Endothelial cell of hepatic sinusoid (primary cell): ENCODE data around the gene NPHP4.
"Not testable (repeated sequence)": the region's sequence is repeated elsewhere in the genome, so short reads cannot be mapped to it uniquely, and the experiment has no call there.

ENCODE experiments used
- in situ Hi-C: cut with HindIII; loops from 2 replicates; pipeline ENCODE4 v1.10.0; 2017; ENCODE audit warnings: low sequenced_read_pairs

Gene NPHP4

DNA sequence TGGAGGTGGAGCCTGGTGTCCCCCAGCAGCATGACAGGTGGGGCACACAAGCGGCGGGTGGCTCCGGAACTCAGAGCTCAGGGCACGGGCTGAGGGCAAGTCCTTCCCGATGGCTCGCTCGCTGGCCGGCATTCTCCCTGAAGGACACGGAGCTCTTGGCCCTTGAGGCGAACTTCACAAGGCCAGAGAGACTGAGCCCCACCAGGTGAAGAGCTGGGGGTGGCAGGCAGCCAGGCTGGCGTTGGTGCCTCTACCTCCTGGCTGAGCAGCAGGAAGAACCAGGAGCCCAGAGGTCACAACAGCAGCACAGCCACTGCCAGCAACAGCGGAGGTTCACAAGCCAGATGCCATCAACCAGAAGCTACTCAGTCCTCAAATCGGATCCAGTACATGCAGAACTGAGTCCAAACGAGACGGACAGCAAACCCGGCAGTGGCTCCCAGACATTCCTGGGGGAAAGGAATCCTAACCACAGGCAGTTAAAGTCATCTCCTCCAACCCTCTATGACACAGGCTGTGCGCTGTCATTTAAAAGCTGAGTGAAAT is 54.1 kb downstream of the NPHP4 start:
- in situ Hi-C loops, result no loop called here

DNA sequence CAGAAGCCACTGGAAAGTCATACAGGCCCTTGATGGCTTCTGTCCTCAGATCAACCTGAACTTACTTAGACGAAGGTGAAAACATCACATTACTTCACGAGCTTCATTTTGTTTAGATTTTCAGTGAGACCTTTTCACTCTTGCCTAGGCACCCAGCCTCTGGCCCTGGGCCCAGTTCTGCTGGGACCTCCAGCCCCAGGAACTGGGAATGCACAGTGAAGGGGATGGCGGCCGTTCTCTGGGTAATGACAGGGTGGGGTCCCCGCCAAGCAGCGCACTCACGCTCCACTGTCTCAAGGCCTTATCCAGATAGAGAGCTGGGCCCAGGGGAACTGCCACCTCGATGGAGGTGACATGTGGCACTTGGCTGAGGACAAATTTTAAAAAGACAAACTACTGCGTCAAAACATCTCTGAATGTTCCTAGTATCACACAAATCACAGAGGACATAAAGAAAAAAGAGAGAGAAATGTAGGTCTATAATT is 54.8 kb downstream of the NPHP4 start:
- in situ Hi-C loops, result no loop called here

DNA sequence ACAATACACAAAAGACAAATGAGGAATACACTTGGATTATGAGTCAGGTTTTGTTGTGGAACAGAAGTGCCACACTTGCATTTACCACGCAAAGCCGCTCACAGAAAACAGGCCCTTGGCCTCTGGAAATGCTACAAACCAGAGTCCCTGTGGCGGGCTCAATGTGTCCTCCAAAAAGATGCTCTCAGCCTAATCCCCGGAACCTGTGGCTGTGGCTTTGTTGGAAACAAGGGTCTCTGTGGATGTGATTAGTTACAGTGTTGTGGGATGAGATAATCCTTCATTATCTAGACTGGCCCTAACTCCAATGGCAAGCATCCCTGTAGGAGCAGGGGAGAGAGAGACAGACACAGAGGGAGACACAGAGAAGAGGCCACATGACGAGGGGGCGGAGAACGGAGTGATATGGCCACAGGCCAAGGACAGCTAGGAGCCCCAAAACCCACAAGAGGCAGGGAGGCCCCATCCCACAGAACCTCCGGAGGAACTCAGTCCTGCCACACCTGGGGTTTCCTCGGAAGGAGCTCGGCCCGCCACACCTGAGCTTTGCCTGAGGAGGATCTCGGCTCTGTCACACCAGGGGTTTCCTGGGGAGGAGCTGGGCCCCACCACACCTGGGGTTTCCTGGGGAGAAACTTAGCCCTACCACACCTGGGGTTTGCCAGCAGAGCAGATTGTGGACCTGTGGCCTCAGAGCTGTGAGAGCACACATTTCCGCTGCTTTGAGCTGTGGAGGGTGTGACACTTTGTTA is 55.4 kb downstream of the NPHP4 start:
- in situ Hi-C loops, result no loop called here

DNA sequence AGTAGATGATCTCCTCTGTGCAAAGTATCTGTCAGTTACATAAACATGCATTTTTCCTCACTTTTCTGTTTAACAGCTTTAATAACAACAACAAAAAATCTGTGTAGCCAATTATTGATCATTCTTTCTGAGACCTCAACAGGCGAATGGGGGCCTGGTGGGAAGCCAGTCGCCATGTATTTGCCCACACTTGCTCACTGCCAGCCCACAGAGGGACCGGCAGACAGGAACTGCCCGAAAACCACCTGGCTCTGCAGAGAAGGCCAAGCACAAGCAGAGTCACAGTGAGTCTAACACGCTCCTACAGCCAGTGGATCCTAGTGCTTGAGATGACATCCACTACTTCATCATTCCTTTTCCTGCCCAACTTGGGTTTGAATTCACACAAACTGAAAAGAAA is 56.1 kb downstream of the NPHP4 start:
- in situ Hi-C loops, result no loop called here

DNA sequence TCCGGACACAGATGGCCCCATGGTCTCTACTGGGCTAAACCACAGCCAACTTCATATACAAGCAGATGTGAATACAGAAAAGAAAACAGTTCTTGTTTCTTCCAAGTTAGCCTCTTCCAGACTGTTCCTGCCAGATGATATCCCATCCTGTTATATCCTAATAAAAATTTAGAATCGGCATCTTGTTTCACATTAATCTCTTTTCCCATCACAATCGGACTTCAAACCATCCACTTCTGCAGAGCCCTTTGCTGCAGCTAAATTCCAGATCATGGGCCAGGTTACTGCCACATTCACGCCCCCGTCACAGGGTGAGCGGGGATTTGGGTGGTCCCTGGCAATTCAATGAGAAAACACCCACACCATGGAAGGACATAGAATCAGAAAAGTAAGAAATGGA is 57.2 kb downstream of the NPHP4 start:
- in situ Hi-C loops, result no loop called here

DNA sequence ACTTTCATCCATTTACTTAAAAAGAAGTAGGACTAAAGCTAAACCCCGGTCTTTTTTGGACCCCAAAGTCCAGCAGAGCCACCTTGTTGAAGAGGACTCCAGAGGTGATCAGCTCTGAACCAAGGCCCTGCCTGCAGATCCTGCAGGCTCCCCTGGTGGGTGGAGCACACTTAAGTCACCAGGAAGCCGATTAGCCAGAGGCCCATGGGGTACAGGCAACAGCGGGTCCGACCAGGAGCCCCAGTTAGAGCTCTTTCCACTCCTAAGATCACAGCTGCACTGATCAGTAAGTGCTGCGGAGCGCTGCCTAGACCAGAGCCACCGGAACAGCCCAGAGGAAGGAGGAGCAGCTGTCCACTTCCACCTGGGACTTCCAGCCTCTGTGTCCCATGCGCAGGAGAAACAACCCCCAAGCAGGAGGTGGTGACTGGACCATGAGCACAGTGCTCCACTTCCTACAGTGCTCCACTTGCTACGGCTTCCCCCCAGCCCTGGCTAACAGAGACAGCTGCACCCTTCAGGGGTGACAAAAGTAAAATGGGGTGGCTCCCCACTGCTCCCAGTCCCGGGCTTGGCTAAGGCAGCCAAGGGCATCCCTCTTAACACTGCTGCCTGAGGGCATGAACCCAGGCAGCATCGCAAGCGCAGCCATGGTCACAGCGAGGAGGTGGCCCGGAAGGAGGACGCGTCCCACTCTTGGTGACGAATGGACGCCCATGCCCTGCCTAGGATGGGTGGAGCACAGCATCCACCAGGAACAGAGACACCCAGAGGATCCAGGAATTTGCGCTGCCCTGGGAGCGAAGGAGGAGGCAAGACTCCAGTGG is 58.0 kb downstream of the NPHP4 start:
- in situ Hi-C loops, result no loop called here

DNA sequence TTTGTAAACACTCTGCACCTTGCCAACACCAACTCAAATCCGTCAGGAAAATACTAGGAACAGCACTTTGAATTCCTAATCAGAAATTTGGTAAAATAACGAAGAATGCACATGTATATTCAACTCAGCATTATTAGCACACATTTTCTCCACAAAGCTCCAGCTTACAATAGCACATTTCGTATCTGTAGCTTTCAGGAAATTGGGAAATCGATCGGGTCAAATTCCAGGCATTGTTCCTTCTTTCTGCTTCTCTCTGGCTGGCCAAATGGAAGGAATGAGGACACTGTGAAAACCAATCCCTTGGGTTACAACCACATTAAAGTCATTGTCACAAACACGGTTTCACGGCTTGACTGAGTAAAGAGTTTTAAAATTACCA is 58.6 kb downstream of the NPHP4 start:
- in situ Hi-C loops, result no loop called here

DNA sequence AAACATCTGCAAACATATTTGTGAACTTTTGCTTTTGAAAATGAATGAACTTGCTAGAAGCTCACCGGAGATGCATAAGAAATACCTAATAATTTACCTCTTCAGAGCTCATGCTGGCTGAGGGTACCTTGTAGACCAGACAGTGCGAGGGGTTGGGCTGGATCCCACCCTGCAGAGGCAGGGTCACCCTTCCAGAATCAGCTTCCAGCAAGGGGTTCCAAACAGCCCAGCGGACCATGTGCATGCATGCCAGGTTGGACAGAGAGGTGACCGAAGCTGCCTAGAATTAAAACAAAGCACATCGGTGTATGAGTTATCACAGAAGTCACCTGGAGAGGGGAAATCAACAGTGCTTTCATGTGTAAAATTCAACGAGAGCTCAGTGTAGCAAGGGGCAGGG is 59.2 kb downstream of the NPHP4 start:
- in situ Hi-C loops, result no loop called here

DNA sequence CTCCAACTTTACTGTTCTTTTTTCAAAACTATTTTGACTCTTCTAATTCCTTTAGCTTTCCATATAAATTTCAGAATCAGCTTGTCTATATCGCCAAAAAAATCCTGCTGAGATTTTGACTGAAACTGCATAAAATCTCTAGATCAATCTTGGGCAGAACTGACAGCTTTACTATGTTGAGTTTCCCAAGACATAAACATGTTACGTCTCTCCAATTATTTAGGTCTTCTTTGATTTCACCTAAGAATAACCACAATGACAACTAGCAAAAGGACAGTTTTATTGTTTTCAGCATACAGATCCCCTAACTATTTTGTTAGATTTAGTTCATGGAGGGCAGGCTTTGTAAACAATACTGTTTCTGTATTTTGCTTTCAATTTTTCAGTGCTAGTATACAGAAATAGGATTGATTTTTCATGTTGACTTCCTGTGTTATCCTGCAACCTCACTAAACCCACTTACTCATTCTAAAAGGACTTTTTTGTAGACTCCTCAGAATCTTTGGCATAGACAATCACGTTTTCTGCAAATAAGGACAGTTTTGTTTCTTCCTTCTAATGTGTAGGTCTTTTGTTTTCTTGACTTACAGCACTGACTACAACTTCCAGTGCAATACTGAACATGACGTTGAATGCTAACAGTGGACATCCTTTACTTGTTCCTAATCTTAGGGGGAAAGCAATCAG is 63.4 kb downstream of the NPHP4 start:
- in situ Hi-C loops, result no loop called here

DNA sequence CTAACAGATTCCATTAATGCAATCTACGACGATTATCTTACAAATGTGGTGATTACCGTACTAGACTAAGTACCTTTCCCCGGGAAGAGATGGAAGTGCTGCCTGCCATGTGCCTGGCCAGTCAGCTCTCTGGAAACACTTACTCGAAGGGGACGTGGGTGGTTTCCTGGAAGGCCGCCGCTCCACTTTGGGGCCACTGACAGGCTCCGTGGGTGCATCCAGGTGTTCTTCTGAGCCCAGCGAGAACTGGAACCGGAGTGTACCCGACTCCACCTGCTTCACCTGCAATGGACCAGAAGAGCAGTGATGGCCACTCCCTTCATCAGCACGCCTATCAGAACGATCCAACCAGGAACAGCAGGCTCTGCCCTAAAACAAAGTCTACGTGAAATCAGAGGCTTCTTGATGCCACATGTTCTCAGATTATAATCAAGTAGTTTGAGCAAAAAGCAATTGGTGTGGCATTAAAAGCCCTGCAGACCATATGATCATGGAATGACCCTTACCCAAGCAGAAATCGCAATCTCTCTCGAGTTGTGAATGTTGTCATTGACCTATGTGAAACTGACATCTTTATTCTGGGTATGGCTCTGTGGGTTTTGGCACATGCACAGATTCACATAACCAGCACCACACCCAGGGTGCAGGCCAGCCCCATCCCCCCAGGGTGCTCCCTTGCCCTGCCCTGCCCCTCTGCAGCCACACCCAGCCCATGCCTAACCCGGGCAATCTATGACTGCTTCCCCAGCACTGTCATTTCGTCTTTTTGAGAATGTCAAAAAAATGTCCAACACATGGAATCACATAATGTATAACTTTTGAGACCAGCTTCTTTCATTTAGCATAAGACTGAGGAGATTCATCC is 64.5 kb downstream of the NPHP4 start:
- in situ Hi-C loops, result no loop called here

DNA sequence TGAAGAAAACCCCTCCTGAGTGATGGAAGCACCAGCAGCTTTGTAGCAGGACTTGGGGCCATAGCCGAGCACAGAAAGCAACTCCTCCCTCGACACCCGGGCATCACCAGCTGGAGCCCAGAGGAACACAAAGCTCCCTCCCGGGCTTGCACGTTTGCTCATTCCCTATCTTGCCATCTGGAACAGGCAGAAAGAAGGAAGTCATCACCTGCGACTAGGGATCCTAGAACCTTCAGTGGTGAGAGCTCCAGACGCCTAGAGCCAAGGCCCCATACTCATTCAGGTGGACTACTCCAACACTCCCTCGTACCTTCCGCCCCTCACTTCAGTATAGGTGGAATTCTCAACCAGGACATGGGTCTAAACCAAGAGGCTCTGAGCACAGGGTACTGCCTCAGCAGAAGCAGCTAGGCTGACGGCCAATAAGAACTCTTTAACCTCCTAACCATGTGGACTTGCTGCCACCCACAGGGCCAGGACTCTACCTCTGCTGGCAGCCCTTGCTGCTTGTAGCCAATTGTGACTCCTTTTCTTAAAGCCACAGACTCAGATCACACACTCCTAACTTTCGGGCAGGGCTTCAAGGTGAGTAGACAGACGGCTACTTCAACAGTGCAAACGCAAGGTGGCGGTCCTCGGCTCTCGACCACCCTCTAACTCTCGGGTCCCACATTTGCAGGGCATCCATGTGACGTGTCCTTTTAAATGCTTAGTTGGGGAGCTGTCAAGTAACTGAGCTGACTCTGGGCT is 65.4 kb downstream of the NPHP4 start:
- in situ Hi-C loops, result no loop called here

DNA sequence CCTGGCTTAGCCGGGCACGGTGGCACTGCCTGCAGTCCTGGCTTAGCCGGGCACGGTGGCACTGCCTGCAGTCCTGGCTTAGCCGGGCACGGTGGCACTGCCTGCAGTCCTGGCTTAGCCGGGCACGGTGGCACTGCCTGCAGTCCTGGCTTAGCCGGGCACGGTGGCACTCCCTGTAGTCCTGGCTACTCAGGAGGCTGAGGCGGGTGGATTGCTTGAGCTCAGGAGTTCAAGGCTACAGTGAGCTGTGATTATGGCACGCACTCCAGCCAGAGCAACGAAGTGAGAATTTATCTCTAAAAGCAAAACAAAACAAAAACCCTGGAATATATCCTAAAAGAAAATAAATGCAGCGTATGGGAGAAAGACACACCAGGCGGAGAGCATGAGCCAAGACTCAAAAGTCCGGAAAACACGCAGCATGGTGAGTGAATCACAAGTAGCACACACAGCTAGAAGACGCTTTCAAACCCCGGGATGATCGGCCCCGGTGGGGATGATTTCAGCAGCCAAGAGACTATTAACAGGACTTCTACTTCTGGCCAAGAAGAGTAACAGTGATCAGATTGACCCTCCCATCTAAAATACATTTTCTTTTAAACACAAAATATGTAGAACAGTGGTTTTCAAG is 69.4 kb downstream of the NPHP4 start:
- in situ Hi-C loops, result not testable (repeated sequence)

DNA sequence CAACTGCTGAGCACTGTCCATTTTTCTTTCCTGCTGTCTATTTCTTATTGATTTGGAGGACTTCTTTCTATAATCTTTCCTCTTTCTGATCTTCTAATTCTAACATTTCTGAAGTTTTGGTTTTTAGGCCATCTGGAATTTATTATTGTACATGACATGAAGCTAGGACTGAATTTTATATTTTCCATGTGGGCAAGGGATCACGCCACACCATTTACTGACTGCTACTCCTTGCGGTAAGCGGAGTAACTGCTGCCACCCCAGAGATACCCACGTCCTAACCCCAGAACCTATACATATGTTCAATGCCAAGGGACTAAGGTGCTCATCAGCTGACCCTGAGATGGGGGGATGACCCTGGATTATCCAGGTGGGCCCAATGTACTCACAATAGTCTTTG is 70.6 kb downstream of the NPHP4 start:
- in situ Hi-C loops, result no loop called here

DNA sequence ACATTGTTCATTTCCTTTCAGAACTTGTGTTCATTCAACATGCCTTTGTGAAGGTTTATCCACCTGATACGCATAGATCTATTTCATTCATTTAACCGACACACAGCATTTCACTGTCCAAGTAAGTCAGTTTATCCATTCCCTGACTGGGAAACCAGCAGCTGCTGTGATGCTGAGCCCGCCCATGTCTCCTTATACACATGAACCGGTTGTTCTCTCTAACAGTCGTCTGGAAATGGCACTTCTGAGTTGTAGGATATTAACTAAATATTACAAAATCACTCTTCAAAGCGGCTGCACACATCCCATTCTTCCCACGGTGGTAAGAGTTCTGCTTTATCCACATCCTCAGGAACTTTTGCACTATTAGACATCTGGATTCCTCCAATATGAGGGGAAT is 71.1 kb downstream of the NPHP4 start:
- in situ Hi-C loops, result no loop called here

DNA sequence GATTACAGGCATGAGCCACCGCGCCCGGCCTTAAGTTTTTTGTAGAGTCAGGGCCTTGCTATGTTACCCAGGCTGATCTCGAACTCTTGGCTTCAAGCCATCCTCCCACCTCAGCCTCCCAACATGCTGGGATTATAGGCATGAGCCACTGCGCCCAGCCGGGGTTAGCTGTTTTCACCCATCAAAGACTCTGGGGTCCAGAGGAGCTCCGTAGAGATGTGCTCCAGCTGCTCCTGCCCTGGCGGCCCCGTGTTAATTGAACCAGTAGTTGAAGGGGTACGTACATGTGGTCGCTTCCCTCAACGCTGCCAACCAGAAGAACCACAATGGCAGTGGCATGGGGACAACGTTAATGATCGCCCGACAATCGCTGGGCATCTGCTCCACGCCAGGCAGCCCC is 72.0 kb downstream of the NPHP4 start:
- in situ Hi-C loops, result no loop called here

DNA sequence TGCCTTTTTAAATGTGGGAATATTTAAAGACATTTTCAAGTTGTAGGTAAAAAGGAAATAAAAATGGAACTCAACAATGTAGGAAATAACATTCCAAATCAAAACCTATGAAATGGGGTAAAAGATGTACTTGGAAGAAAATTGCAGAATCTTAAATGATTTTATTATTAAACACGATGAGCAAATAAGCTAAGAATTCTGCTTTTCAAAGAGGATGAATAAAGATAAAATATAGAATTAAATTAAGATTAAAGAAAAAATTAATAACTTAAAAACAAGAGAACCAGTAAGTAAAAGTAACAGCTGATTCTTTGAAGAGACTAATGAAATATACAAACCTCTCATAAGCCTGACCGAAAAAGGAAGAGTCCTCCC is 74.0 kb downstream of the NPHP4 start:
- in situ Hi-C loops, result no loop called here

DNA sequence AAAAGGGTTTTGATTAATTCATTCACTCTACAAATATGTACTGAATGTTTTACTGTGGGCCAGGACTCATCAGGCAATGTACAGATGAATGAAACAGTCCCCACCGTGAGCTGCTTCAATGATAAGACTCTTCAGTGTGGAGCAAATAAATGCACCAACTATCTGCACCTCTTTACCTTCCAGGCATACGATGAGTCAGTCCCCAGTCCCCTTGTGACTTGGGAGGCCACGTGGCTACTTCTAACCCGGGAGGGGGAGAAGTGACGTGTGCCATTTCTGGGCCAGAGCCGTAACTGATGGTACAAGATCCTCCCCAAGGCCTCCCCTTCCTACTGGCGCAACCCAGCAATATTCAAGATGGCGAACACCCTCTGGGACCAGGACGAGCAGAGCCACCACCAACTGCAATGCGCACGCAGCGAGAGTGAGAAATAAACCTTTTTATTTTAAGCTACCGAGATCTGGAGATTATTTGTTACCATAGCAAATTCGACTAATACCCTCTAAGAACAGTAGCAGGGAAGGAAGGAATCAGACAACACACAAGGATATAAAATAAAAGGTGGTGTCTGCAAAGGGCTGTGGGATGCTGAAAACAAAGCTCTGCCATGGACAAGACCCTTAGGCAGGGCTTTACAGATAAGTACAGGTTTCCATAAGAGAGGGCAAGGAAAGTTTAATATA is 74.5 kb downstream of the NPHP4 start:
- in situ Hi-C loops, result no loop called here

DNA sequence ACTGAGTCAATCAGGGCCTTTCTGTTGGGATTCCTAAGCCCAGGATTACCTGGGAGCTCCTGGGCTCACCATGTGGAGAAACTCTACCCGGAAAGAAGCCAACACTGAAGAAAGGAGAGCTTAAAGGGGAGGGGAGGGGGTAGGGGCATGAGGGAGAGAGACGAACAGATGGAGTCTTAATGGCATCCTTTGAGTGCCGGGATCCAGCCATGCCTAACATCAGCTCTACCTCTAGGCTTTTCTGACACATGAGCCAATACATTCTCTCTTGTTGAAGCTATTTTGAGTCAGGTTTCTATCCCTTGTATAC is 75.0 kb downstream of the NPHP4 start:
- in situ Hi-C loops, result no loop called here
